Lower leg skin (tissue), 3 donors: ENCODE data around the gene TSHZ2.
"Not testable (repeated sequence)": the region's sequence is repeated elsewhere in the genome, so short reads cannot be mapped to it uniquely, and the experiment has no call there.

Experiments
- CTCF ChIP-seq, 3 donors: fragments of 450-650 bp; IDR thresholded peaks; one replicate each; pipeline ENCODE4 v1.5.1; 2016; ENCODE audit warnings: antibody characterized with exemption in 3 of 3, mild to moderate bottlenecking in 3 of 3, moderate library complexity in 2 of 3
- POLR2A ChIP-seq, 2 donors: fragments of 450-650 bp; IDR thresholded peaks; one replicate each; pipeline ENCODE4 v1.6.1; 2016 to 2017; ENCODE audit warnings: antibody characterized with exemption in 2 of 2, mild to moderate bottlenecking in 1 of 2, moderate library complexity in 1 of 2

- TF ChIP-seq POLR2A, CTCF (IDR thresholded peaks at IDR 0.05): not testable (repeated sequence)
Measured at GRCh38 chr20:53413845-53414244, 441.7 kb downstream of the TSHZ2 start.
